Embryonic facial prominence (tissue), 1 donor: Measurements from ENCODE around the gene PDE1A.

Source experiments
- DNase-seq: peaks from one replicate; pipeline ENCODE4 v3.0.0-alpha.2; 2016; ENCODE audit errors: extremely low spot score

The PDE1A gene

GRCh38 chr2:182208421-182208820, 218.4 kb downstream of the PDE1A start:
- no peak for DNase-seq

GRCh38 chr2:182207049-182207746, 219.6 kb downstream of the PDE1A start:
- no peak for DNase-seq

- DNase-seq, result no peak
Measured at GRCh38 chr2:182197529-182197928, 229.3 kb downstream of the PDE1A start.

- no peak for DNase-seq
Measured at GRCh38 chr2:182193291-182193690, 233.5 kb downstream of the PDE1A start.

- no peak for DNase-seq
Measured at GRCh38 chr2:182191061-182191460, 235.8 kb downstream of the PDE1A start.

- no peak for DNase-seq
Measured at GRCh38 chr2:182187130-182187529, 239.7 kb downstream of the PDE1A start.

- no peak for DNase-seq
Measured at GRCh38 chr2:182186132-182186735, 240.6 kb downstream of the PDE1A start.

GRCh38 chr2:182182436-182182835, 244.4 kb downstream of the PDE1A start:
- DNase-seq, result no peak

GRCh38 chr2:182181381-182181780, 245.5 kb downstream of the PDE1A start:
- no peak for DNase-seq

GRCh38 chr2:182179176-182179575, 247.7 kb downstream of the PDE1A start:
- DNase-seq, result no peak

- no peak for DNase-seq
Measured at GRCh38 chr2:182173944-182174622, 252.8 kb downstream of the PDE1A start.

GRCh38 chr2:182170341-182170740, 256.5 kb downstream of the PDE1A start:
- DNase-seq, result no peak

- no peak for DNase-seq
Measured at GRCh38 chr2:182167882-182168281, 259.0 kb downstream of the PDE1A start.

- DNase-seq, result no peak
Measured at GRCh38 chr2:182166841-182167240, 260.0 kb downstream of the PDE1A start.

- no peak for DNase-seq
Measured at GRCh38 chr2:182166406-182166805, 260.4 kb downstream of the PDE1A start.

GRCh38 chr2:182165202-182165601, 261.6 kb downstream of the PDE1A start:
- no peak for DNase-seq

- DNase-seq, result no peak
Measured at GRCh38 chr2:182164686-182165085, 262.1 kb downstream of the PDE1A start.

- no peak for DNase-seq
Measured at GRCh38 chr2:182163878-182164277, 263.0 kb downstream of the PDE1A start.

- no peak for DNase-seq
Measured at GRCh38 chr2:182148344-182148743, 278.5 kb downstream of the PDE1A start.

GRCh38 chr2:182144776-182145165, 282.1 kb downstream of the PDE1A start:
- DNase-seq, result no peak

GRCh38 chr2:182144041-182144775, 282.6 kb downstream of the PDE1A start:
- no peak for DNase-seq

GRCh38 chr2:182142062-182142461, 284.8 kb downstream of the PDE1A start:
- DNase-seq, result no peak
